ENCODE data around the gene MRRF.

GRCh38 chr9:122286764-122287163 is 22.1 kb downstream of the MRRF start:
- TF ChIP-seq REST (IDR thresholded peaks at IDR 0.05; ENCODE audit: insufficient read depth in 1 of 2, low read depth in 2 of 2, low read length in 2 of 2) (no peak), TAF1 (IDR thresholded peaks at IDR 0.05; ENCODE audit: borderline replicate concordance, insufficient read depth, low read length) (no peak), POLR2AphosphoS5 (IDR thresholded peaks at IDR 0.05; ENCODE audit: low read depth, low read length) (no peak), SIN3A (IDR thresholded peaks at IDR 0.05; ENCODE audit: borderline replicate concordance, insufficient read depth, low read length) (no peak)
